HL-60 (cell line): Measurements from ENCODE around the gene TMEM108.

Experiments used
- DNase-seq, 2 experiments: peaks; one replicate each; pipeline ENCODE4 v3.0.0-alpha.2; 2010 to 2020; ENCODE audit warnings: low read depth in 1 of 2, low spot score in 1 of 2
- H3K27ac ChIP-seq: fragments of 250-450 bp; sonication (Bioruptor Pico); replicated peaks from 2 replicates; pipeline ENCODE4 v1.5.1; 2020; ENCODE audit warnings: mild to moderate bottlenecking, moderate library complexity
- H3K27me3 ChIP-seq: fragments of 250-450 bp; sonication (Bioruptor Pico); 2 replicates; pipeline ENCODE4 v1.5.1; 2021; ENCODE audit warnings: mild to moderate bottlenecking, moderate library complexity; ENCODE audit not compliant: insufficient read depth, poor library complexity, severe bottlenecking
- H3K4me3 ChIP-seq: replicated peaks from 2 replicates; pipeline ENCODE4 v1.5.1; 2011; ENCODE audit warnings: mild to moderate bottlenecking, control low read depth, low read length; ENCODE audit not compliant: insufficient read depth
- GABPA ChIP-seq: IDR thresholded peaks from 2 replicates; pipeline ENCODE4 v1.6.1; 2012; ENCODE audit warnings: low read depth
- POLR2AphosphoS5 ChIP-seq: IDR thresholded peaks from 2 replicates; pipeline ENCODE4 v1.6.1; 2012; ENCODE audit warnings: low read depth
- SPI1 ChIP-seq: IDR thresholded peaks from 2 replicates; pipeline ENCODE4 v1.6.1; 2012; ENCODE audit warnings: low read depth, mild to moderate bottlenecking, borderline replicate concordance
- TF ChIP-seq, protein P1 (sequence below): IDR thresholded peaks from one replicate; pipeline ENCODE4 v1.5.1; 2011; ENCODE audit warnings: low read length, control low read depth, inconsistent platforms; ENCODE audit not compliant: insufficient read depth
- TF ChIP-seq, protein P2 (sequence below): IDR thresholded peaks from 2 replicates; pipeline ENCODE4 v1.6.1; 2012; ENCODE audit warnings: low read depth; ENCODE audit not compliant: insufficient replicate concordance

Gene TMEM108

DNA sequence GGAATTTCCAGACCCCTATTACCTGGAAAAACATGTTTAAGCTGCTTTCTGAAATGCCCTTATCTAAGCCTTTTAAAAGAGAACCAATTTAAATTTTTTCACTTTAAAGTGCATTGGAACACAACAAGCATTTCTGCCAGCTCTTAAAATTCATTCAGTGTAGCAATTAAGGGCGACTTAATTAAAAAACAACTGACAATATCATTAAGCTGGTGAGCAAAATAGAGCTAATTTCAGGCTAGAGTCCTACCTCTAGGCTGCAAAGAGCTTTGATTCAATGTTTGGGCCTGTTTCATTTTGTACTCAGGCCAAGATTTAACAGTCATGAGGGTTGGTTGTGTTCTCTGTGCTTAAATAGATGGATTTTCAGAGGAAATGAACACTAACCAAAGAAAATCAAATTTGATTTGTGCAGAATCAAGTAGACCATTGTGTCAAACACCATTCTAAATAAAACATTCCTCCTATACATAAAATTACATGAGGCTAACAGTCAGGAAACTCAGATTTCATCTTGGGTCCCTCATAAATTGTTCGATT is 114.6 kb downstream of the TMEM108 start:
- no peak for DNase-seq
- H3K27ac ChIP-seq, result no peak overlapping the region
- no peak overlapping the region for H3K4me3 ChIP-seq
- no peaks in the 10 kb centered on the region for H3K27me3 ChIP-seq
- TF ChIP-seq, protein P1, sequence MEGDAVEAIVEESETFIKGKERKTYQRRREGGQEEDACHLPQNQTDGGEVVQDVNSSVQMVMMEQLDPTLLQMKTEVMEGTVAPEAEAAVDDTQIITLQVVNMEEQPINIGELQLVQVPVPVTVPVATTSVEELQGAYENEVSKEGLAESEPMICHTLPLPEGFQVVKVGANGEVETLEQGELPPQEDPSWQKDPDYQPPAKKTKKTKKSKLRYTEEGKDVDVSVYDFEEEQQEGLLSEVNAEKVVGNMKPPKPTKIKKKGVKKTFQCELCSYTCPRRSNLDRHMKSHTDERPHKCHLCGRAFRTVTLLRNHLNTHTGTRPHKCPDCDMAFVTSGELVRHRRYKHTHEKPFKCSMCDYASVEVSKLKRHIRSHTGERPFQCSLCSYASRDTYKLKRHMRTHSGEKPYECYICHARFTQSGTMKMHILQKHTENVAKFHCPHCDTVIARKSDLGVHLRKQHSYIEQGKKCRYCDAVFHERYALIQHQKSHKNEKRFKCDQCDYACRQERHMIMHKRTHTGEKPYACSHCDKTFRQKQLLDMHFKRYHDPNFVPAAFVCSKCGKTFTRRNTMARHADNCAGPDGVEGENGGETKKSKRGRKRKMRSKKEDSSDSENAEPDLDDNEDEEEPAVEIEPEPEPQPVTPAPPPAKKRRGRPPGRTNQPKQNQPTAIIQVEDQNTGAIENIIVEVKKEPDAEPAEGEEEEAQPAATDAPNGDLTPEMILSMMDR, result no peak
- TF ChIP-seq SPI1 (no peak), GABPA (no peak), POLR2AphosphoS5 (no peak)
- TF ChIP-seq, protein P2, sequence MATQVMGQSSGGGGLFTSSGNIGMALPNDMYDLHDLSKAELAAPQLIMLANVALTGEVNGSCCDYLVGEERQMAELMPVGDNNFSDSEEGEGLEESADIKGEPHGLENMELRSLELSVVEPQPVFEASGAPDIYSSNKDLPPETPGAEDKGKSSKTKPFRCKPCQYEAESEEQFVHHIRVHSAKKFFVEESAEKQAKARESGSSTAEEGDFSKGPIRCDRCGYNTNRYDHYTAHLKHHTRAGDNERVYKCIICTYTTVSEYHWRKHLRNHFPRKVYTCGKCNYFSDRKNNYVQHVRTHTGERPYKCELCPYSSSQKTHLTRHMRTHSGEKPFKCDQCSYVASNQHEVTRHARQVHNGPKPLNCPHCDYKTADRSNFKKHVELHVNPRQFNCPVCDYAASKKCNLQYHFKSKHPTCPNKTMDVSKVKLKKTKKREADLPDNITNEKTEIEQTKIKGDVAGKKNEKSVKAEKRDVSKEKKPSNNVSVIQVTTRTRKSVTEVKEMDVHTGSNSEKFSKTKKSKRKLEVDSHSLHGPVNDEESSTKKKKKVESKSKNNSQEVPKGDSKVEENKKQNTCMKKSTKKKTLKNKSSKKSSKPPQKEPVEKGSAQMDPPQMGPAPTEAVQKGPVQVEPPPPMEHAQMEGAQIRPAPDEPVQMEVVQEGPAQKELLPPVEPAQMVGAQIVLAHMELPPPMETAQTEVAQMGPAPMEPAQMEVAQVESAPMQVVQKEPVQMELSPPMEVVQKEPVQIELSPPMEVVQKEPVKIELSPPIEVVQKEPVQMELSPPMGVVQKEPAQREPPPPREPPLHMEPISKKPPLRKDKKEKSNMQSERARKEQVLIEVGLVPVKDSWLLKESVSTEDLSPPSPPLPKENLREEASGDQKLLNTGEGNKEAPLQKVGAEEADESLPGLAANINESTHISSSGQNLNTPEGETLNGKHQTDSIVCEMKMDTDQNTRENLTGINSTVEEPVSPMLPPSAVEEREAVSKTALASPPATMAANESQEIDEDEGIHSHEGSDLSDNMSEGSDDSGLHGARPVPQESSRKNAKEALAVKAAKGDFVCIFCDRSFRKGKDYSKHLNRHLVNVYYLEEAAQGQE, result no peak

DNA sequence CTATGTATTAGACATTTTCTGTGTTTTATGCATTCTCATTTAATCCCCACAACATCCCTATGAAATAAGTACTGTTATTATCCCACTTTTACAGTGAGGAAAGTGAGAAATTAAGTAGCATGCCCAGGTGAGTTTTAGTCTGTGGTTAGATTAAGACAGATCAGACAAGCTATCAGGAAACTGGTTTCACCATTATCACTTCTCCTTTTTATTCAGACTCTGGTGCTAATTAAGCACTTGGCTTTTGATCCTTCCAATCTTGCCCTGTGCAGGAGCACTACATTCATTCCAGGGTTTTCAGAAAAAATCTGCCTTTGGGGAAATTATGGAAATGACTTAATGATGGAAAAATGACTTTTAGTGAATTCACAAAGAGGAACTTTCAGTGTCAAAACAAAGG is 115.2 kb downstream of the TMEM108 start:
- Histone ChIP-seq H3K27me3 (no peaks in the 10 kb centered on the region), H3K4me3 (no peak overlapping the region), H3K27ac (no peak overlapping the region)
- no peak for TF ChIP-seq GABPA
- TF ChIP-seq POLR2AphosphoS5, result no peak
- TF ChIP-seq SPI1, result peak; percentile 74
- no peak for DNase-seq

DNA sequence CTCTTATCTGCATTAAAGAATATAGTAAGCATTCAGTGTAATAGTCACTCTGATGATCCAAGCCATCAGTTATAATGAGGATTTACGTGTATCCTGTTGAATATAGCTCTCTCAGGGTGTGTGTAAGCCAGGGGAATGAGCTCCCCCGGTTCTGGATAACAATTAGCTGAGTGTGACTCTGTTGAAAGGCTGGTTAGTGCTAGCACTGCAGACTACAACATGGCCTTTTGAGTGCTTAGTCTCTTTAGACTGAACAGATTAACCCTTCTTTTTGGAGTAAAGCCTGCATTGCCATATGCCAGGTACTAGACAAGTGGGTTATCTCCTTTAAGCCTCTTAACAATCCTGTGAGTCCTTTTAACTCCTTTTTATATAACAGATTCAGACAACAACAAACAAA is 119.5 kb downstream of the TMEM108 start:
- Histone ChIP-seq H3K27me3 (no peaks in the 10 kb centered on the region), H3K4me3 (no peak overlapping the region), H3K27ac (no peak overlapping the region)
- TF ChIP-seq, protein P1, result no peak
- TF ChIP-seq SPI1 (no peak), POLR2AphosphoS5 (no peak), GABPA (no peak)
- TF ChIP-seq, protein P2, result no peak
- no peak for DNase-seq

DNA sequence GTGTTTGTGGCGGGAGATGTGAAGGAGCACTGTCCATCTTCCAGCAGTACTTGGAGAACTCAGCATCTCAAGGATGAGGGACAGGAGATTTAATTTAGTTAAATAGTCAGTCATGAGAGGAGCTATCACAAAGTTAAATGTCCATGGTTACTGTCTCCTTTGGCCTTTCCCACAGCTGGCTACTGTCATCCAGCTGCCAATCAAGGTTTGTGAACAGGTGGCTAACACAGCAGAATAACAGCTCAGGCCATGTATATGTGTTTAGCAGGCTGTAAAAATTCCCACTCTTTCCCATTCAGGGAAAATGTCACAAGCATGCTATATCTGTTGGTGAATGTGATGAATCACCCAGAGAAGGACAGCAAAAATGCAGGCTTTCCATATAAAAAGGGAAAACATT is 120.5 kb downstream of the TMEM108 start:
- no peak overlapping the region for H3K4me3 ChIP-seq
- H3K27ac ChIP-seq, result no peak overlapping the region

More for the DNA sequence above, 120.5 kb downstream of the TMEM108 start:
- DNase-seq, result no peak
- TF ChIP-seq, protein P1, result no peak
- TF ChIP-seq GABPA (no peak), SPI1 (no peak), POLR2AphosphoS5 (no peak)
- TF ChIP-seq, protein P2, result no peak
- no peaks in the 10 kb centered on the region for H3K27me3 ChIP-seq
